ENCODE results near the gene PLCL1.

The PLCL1 gene

GRCh38 chr2:197964720-197965119 lies 160.3 kb downstream of the PLCL1 start:
- no peak for DNase-seq

- DNase-seq: no peak
Observed at GRCh38 chr2:197965756-197966155, 161.4 kb downstream of the PLCL1 start.

GRCh38 chr2:197969391-197969893 lies 165.0 kb downstream of the PLCL1 start:
- no peak for DNase-seq

- DNase-seq: no peak
Observed at GRCh38 chr2:197972061-197972460, 167.7 kb downstream of the PLCL1 start.

- DNase-seq: no peak
Observed at GRCh38 chr2:197972587-197972986, 168.2 kb downstream of the PLCL1 start.

- DNase-seq: no peak
Observed at GRCh38 chr2:197973772-197974171, 169.4 kb downstream of the PLCL1 start.

GRCh38 chr2:197975931-197976519 lies 171.6 kb downstream of the PLCL1 start:
- DNase-seq: no peak

- DNase-seq: no peak
Observed at GRCh38 chr2:197978971-197979370, 174.6 kb downstream of the PLCL1 start.

GRCh38 chr2:197982565-197982964 lies 178.2 kb downstream of the PLCL1 start:
- DNase-seq: no peak

- DNase-seq: no peak
Observed at GRCh38 chr2:197985029-197985638, 180.7 kb downstream of the PLCL1 start.

- DNase-seq: no peak
Observed at GRCh38 chr2:197986977-197987376, 182.6 kb downstream of the PLCL1 start.

GRCh38 chr2:197990356-197990755 lies 186.0 kb downstream of the PLCL1 start:
- DNase-seq: no peak

GRCh38 chr2:197992482-197993133 lies 188.2 kb downstream of the PLCL1 start:
- DNase-seq: no peak

- no peak for DNase-seq
Observed at GRCh38 chr2:197993363-197993762, 189.0 kb downstream of the PLCL1 start.

- no peak for DNase-seq
Observed at GRCh38 chr2:197993830-197994229, 189.4 kb downstream of the PLCL1 start.

GRCh38 chr2:197994751-197995150 lies 190.4 kb downstream of the PLCL1 start:
- no peak for DNase-seq

GRCh38 chr2:197996583-197996982 lies 192.2 kb downstream of the PLCL1 start:
- DNase-seq: no peak

- no peak for DNase-seq
Observed at GRCh38 chr2:197997083-197997541, 192.7 kb downstream of the PLCL1 start.

GRCh38 chr2:197998702-197999101 lies 194.3 kb downstream of the PLCL1 start:
- DNase-seq: no peak

- DNase-seq: no peak
Observed at GRCh38 chr2:198000417-198000816, 196.0 kb downstream of the PLCL1 start.

GRCh38 chr2:198004173-198004572 lies 199.8 kb downstream of the PLCL1 start:
- no peak for DNase-seq

GRCh38 chr2:198004921-198005829 lies 200.8 kb downstream of the PLCL1 start:
- no peak for DNase-seq

GRCh38 chr2:198006733-198007132 lies 202.3 kb downstream of the PLCL1 start:
- DNase-seq: no peak
